ENCODE measurements around the gene C16orf90. TPM values are rescaled to one million over a fixed set of nuclear protein-coding genes. Genes with fewer than 3 reads are reported as not detected.

C16orf90 gene
- total RNA-seq, 1 donor from 2014 or later = not detected

- DNase-seq (ENCODE audit: low read depth) = no peak
Observed at GRCh38 chr16:3467921-3468320, 27.4 kb downstream of the C16orf90 start.

- DNase-seq (ENCODE audit: low read depth) = no peak
Observed at GRCh38 chr16:3467182-3467581, 28.1 kb downstream of the C16orf90 start.

GRCh38 chr16:3465911-3466584, 29.2 kb downstream of the C16orf90 start:
- DNase-seq (ENCODE audit: low read depth) = no peak

GRCh38 chr16:3465301-3465700, 30.0 kb downstream of the C16orf90 start:
- no peak for DNase-seq (ENCODE audit: low read depth)

GRCh38 chr16:3461151-3461550, 34.1 kb downstream of the C16orf90 start:
- no peak for DNase-seq (ENCODE audit: low read depth)

GRCh38 chr16:3460585-3460984, 34.7 kb downstream of the C16orf90 start:
- no peak for DNase-seq (ENCODE audit: low read depth)

- no peak for DNase-seq (ENCODE audit: low read depth)
Observed at GRCh38 chr16:3460121-3460520, 35.2 kb downstream of the C16orf90 start.

- peak; percentile 70 for DNase-seq (ENCODE audit: low read depth)
Observed at GRCh38 chr16:3459401-3460090, 35.7 kb downstream of the C16orf90 start.

- peak; percentile 24 for DNase-seq (ENCODE audit: low read depth)
Observed at GRCh38 chr16:3458852-3459361, 36.4 kb downstream of the C16orf90 start.

- DNase-seq (ENCODE audit: low read depth) = peak; percentile 35
Observed at GRCh38 chr16:3458278-3458851, 36.9 kb downstream of the C16orf90 start.

GRCh38 chr16:3457434-3458252, 37.6 kb downstream of the C16orf90 start:
- peak; percentile 96 for DNase-seq (ENCODE audit: low read depth)

- no peak for DNase-seq (ENCODE audit: low read depth)
Observed at GRCh38 chr16:3454631-3455147, 40.6 kb downstream of the C16orf90 start.

- peak; percentile 28 for DNase-seq (ENCODE audit: low read depth)
Observed at GRCh38 chr16:3454093-3454492, 41.2 kb downstream of the C16orf90 start.

GRCh38 chr16:3444032-3444388, 51.3 kb downstream of the C16orf90 start:
- DNase-seq (ENCODE audit: low read depth) = peak; percentile 76

Small RNAs within 50 kb of the gene (microRNA-seq; reads per million reads assigned to microRNA genes)
- not detected for gene MIR6126

Other genes with a start within 250 kb of the C16orf90 start
- 0.37 and 0.99 TPM in 2 replicates for gene MEFV, start 238.9 kb downstream of the C16orf90 start, total RNA-seq
- gene ZNF263, start 212.0 kb downstream of the C16orf90 start, total RNA-seq = 36.2 and 48.2 TPM in 2 replicates
- 4.5 and 8.4 TPM in 2 replicates for gene TIGD7, start 190.1 kb downstream of the C16orf90 start, total RNA-seq
- 19.5 and 22.3 TPM in 2 replicates for gene ZNF75A, start 190.0 kb downstream of the C16orf90 start, total RNA-seq
- gene OR2C1, start 139.6 kb downstream of the C16orf90 start, total RNA-seq = 0.88 TPM in 1 of 2 replicates, not detected in the other
- 13.4 and 20.4 TPM in 2 replicates for gene ZSCAN32, start 94.5 kb downstream of the C16orf90 start, total RNA-seq
- gene ZNF174, start 94.3 kb downstream of the C16orf90 start, total RNA-seq = 20.7 and 22.7 TPM in 2 replicates
- gene ZNF597, start 52.0 kb downstream of the C16orf90 start, total RNA-seq = 2.2 and 2.9 TPM in 2 replicates
- gene NAA60, start 51.8 kb downstream of the C16orf90 start, total RNA-seq = 16.0 and 22.2 TPM in 2 replicates
- gene CLUAP1, start 5.5 kb upstream of the C16orf90 start, total RNA-seq = 26.6 and 29.3 TPM in 2 replicates
- gene NLRC3, start 81.9 kb upstream of the C16orf90 start, total RNA-seq = not detected in 2 replicates
- gene SLX4, start 116.1 kb upstream of the C16orf90 start, total RNA-seq = 3.7 and 6.5 TPM in 2 replicates
- 13.2 and 21.4 TPM in 2 replicates for gene DNASE1, start 159.2 kb upstream of the C16orf90 start, total RNA-seq
- gene TRAP1, start 222.0 kb upstream of the C16orf90 start, total RNA-seq = 89.5 and 91.0 TPM in 2 replicates

Measured in myocyte (in vitro differentiated cells).